Amygdala (tissue), 56 donors: ENCODE results near the gene GPR89A.
"Not testable (repeated sequence)": the region's sequence is repeated elsewhere in the genome, so short reads cannot be mapped to it uniquely, and the experiment has no call there.

Source experiments
- DNase-seq, 56 donors: peaks; one replicate each; lab custom pipeline; 2025; lab: John Stamatoyannopoulos, UW

GPR89A gene

DNA sequence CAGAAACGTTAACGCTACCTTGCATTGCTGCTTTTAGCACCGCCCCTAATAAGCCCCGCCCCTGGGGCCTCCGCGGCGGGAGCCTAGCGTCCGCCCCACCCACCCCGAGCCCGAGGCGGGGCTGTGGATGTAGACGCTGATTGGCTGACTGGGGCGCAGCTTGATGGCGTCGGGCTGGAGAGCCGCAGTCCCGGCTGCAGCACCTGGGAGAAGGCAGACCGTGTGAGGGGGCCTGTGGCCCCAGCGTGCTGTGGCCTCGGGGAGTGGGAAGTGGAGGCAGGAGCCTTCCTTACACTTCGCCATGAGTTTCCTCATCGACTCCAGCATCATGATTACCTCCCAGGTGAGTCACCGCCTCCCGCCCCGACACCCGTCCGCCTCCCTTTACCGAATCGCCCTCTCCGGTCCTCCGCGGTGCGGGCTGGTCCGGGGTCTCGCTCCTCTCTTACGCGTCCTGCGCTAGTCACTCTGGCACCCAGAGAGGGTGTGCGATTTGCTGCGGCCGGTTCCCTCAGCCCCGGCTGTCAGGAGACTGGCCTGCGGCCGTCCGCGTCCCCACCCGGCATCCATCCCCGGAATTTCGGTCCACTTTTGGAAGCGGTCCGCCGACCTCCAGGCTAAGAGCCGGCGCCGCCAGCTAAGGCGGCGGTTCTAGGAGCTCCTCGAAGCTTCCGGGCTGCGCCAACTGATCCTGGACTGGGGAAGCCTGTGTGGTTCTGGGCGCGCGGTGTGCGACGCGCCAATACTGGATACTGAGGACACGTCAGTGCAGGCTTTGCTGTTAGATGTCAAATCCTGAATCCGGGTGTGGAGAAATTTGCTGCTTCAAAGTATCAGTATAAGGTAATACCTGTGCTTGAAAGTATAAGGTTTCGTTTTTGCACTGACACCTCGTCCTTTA lies at the start of gene GPR89A:
GPR89A (plus strand) TSS at position 156 of the 901 bp plus-strand sequence; CDS start at position 302, 146 bp downstream.
- peak; percentile 35 to 94 (median 86) for DNase-seq

DNA sequence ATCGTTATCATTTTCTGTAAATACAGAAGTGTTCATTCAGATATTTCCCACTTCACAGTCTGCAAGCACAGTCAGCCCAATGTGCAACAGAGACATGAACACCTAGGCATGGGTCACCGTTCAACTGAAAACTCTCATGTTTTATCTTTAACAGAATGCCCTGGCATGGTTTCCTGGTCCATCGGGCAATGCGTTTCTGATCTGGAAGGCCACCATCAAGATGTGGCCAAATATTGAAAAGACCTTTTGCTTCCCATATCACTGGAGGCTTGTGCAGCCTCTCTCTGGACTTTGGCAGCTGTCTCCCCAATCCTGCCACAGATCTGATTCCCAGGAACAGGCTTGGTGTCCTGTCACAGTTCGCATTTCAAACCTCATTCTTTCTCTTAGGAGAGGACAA lies 21.0 kb upstream of the GPR89A start:
- DNase-seq, result not testable (repeated sequence)

DNA sequence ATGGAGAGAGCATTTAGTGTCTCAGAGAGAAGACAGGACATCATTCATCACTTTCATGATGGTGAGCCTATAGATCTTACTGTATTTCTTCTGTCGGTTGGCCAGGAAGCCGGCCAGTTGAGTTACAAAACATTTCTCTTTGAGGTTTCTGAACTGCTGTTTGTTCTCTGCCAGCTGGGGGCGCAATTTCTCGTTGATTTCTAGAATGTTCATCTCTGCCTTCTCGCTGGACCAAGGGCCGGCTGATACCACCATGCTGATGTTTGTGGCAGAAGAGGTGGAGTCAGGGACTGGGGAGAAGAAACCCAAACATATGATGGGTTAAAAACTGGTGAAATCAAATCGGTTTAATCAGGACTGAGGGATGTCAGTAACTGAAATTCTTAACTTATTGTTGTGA lies 17.0 kb upstream of the GPR89A start:
- DNase-seq, result peak in 4 of 56 donors; percentile 2 to 11 (median 6)

DNA sequence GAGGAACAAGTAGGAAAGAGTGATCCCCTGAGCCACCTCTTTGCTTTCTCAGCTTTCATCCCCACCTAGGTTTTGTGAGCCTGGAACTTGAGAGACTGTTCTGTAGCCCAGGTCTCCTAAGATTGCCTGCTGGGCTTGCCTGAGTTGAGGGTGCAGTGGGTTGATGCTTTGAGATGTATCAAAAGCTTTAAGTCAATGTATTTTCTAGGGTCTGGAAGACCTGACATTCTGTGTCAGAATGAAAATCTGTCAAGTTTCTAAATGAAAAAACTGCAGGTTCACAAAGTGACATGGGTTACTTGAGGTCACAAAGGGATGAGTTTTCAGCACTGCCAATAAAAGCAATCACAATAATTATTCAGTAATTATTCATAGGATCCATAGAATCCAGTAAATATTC lies 15.4 kb upstream of the GPR89A start:
- DNase-seq, result not testable (repeated sequence)

DNA sequence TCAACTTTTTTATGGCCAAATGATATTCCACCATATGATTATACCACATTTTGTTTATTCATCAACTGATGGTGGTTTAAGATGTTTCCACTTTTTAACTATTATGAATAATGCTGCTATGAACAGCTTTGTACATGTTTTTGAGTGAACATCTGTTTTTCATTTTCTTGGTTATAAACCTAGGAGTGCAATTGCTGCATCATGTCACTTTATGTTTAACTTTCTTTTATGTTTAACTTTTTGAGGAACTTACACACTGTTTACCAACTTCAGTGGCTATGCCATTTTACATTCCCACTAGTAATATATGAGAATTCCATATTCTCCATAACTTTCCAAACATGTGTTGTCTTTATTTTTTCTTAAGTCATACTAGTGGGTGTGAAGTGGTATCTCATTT lies 12.4 kb upstream of the GPR89A start:
- not testable (repeated sequence) for DNase-seq

DNA sequence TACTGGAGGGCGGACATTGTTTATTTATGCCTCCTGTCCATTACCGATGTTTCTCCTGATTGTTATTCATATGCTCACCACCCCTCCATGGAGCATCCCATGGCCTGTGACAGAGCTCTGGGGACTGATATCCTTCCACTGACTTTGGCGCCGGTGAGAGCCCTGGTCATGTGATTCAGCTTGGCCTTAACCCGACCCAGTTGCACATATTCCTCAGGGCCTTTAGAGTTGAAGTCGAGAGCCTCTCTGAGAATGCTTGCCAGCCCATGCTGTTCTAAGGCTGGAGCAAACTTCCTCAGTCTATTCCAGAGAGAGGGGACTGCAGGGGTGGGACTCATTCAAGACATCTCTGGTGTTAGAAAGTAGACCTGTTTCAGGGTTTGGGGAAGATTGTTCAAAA lies 11.6 kb upstream of the GPR89A start:
- not testable (repeated sequence) for DNase-seq

DNA sequence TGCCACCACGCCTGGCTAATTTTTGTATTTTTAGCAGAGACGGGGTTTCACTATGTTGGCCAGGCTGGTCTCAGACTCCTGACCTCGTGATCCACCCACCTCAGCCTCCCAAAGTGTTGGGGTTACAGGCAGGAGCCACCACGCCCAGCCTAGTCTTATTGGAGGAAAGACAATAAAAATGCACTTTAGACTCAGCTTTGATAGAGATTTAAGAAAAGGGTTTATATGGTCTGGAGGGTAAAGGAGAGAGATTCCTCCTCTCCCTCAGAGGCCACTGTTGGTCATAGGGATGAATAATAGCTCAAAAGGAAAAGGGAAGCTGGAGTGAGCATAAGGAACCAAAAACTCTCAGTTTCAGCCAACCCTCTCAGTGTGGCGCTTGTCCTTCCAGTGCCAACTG lies 8.4 kb upstream of the GPR89A start:
- peak in 1 of 56 donors; percentile 1 for DNase-seq

DNA sequence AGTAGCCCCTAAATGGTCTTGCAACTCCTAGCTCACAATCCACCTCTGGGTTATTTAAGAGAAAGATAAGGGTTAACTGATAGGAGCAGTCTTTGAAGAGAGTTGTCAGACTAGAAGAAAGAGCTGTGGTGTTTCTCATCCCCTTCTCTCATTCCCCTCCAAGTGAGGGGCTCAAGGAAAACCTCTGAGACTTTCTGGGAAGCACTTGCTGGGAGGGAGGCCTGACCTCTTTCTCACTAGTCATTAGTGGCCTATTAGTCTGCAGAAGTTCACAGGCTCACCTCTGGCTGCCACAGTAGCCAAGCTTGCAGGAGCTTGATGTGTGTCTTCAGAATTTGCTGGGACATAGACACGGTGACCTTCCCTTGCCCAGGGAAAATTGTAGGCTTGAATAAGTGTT lies 6.2 kb upstream of the GPR89A start:
- no peak for DNase-seq

DNA sequence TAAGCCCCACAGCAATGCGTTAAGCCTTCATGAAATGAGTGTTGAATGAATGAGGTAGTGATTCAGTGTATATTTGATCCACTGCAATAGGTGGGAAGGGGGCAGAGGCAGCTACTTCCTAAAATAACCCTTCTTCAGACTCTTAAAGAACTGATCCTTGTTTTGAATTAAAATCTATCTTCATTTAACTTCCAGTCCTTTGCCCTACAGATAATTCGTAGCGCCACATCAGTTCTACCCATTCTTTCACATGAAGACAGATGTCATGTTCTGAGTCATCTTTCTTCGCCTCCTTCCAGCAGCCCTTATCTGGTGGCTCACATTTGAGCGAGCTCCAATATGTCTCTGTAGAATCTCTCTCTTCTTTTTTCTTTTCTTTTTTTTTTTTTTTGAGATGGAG lies 948 bp upstream of the GPR89A start:
- DNase-seq, result not testable (repeated sequence)

DNA sequence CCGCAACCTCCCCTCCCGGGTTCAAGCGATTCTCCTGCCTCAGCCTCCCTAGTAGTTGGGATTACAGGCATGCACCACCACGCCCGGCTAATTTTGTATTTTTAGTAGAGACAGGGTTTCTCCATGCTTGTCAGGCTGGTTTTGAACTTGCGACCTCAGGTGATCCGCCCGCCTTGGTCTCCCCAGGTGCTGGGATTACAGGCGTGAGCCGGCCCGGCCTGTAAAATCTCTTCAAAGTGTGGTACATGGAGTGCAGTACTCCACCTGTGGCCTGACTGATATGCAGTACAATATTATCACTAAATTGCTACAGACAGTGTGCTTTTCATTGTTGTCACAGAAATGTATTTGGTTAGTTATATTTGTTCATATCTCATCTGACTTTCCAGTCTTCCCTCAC lies 499 bp upstream of the GPR89A start:
- DNase-seq, result not testable (repeated sequence)

DNA sequence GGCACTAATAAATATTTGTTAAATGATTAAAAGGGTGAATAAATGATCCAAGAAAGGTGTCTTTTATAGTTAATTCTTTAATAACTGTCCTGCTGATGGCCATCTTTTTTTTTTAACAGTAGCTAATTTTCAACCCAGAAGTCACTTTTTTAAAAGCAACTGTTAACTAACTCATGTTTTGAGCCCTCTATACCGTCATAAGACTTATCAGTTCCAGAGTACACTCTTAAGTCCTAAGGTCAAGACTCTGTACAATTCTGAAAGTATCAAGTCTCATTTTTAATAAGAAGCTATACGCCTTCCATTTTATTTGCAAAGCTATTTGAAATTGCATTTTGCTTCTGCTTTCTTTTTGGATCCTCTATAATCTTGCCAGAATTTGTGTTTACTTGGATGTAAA lies 3.0 kb downstream of the GPR89A start:
- DNase-seq, result not testable (repeated sequence)

DNA sequence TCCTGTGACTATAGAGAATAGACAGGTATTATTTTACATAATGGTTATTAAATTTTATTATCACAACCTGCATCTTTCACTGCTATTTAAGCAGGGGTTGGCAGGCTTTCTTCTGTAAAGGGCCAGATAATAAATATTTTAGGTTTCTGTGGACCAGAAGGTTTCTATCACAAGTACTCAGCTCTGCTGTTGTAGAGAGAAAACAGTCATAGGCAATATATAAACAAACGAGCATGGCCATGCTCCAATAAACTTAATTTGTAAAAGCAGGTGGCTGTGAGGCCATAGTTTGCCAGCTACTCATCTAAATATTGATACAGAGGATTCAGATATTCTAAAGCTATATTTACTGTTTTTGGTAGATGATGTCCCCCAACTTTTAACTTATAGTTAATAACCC lies 12.3 kb downstream of the GPR89A start:
- not testable (repeated sequence) for DNase-seq

DNA sequence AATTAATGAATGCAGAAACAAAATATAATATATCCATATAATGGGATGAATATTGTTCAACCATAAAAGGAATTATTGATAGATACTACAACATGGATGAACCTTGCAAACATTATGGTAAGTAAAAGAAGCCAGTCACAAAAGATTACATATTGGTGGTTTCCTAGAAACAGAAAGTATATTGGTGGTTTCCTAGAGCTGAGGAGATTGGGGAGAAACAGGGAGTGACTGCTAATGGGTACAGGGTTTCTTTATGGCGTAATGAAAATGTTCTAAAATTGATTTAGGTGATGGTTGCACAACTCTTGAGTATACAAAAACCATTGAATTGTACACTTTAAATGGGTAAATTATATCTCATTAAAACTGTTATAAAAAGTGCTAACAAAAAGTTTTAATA lies 14.4 kb downstream of the GPR89A start:
- not testable (repeated sequence) for DNase-seq

DNA sequence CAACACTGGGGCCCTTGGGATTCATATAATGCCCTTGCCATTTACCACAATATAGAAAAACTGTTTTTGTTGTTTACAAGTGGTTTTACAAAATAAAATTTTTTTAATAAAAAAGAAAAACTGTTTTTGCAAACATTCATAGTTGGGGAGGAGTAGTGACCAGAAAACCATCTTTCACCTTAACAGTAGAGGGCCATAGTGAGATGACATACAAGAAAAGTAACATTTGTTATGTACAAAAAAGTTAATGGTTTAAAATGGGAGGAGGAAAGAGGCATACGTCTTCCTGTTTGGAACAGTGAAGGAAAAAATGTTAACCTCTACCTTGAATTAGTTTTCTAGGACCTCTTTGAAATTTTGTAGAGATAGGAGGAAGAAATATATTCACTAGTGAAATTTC lies 28.4 kb downstream of the GPR89A start:
- not testable (repeated sequence) for DNase-seq

DNA sequence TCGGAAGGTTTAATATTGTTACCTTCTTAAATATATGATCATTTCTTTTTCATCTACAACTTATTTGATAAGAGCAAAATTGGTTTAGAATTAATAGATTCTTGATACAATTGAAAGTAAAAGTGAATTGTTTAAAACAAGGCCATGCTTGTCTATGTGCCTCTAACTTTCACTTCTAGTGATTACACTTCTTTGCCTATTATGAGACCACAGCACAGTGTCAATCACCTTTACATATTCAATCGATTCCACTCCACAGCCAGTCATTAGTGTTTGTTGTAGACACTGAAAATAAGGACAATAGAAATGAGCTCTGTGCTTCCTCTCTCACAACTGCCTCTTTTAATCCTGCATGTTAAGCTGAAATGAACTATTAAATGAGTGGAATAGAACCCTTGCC lies 34.1 kb downstream of the GPR89A start:
- DNase-seq, result not testable (repeated sequence)

DNA sequence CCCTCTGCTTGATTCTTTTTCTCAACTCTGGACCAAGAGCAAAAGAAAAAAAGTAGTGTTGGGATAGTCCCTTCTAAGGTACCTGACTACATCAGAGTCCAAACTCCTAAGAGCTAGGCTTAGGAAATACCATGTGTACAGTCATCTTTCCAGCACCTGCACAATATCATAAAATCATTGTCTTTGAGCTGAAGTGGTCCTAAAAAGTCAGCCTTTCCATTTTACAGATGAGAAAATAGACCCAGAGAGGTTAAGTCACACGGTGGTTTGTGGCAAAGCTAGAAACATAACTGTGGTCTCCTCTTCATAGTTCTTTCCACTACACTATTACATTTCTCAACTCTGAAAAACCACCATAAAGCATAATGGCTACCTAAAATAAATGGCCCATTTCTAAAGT lies 36.2 kb downstream of the GPR89A start:
- DNase-seq, result not testable (repeated sequence)

DNA sequence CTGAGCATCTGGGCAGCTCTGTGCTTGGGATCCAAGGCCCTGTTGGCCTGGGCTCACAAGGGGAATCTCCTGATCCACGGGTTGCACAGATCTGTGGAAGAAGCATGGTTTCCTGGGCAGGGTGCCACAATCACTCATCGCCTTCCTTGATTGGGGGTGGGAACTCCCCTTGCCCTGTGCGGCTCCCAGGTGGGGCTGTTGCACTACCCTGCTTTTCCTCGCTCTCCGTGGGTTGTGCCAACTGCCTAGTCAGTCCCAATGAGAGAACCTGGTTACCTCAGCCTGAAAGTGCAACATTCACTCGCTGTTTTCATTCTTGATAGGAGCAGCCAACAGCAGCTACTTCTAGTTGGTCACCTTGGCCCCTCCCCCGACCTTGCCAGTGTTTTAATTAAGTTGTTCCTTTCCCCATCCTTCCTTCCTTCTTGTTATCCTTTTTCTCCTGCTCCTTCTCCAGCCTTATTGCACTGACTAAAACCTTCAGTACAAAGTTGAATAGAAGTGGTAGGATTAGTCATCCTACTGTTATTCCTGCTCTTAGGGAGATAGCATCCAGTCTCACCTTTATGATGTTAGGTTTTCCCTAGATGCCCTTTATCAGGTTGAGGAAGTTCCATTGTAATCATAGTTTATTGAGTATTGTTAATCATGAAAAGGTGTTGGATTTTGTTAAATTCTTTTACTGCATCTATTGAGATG lies 48.6 kb downstream of the GPR89A start:
- DNase-seq, result not testable (repeated sequence)

DNA sequence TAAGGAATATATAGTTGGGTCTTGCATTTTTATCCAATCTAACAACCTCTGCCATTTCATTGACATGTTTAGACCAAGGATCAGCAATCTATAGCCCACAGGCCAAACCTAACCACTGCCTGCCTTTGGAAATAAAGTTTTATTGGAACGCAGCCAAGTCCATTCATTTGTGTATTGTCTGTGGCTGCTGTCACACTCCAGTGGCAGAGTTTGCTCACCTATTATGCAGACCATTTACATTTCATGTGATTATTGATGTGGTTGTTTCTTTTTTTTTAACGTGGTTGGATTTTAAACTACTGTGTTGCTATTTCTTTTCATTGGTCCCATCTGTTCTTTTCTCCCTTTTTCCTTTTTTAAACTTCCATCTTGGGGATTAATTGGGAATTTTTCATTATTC lies 54.7 kb downstream of the GPR89A start:
- DNase-seq, result not testable (repeated sequence)

DNA sequence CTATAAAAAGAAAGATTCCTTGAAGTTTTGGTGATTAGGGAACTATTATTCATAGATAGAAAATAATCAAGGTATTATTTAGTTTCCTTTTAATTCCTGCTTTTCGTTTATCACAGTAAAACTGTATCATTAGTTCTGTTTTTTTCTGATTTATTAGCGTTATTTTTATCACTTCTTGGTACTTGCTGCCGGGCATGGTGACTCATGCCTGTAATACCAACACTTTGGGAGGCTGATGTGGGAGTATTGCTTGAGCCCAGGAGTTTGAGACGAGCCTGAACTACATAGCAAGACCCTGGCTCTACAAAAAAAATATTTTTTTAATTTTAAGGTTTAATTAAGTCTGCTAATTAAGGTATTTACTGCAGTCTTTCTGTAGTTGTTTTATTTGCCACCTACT lies 57.2 kb downstream of the GPR89A start:
- DNase-seq, result not testable (repeated sequence)

DNA sequence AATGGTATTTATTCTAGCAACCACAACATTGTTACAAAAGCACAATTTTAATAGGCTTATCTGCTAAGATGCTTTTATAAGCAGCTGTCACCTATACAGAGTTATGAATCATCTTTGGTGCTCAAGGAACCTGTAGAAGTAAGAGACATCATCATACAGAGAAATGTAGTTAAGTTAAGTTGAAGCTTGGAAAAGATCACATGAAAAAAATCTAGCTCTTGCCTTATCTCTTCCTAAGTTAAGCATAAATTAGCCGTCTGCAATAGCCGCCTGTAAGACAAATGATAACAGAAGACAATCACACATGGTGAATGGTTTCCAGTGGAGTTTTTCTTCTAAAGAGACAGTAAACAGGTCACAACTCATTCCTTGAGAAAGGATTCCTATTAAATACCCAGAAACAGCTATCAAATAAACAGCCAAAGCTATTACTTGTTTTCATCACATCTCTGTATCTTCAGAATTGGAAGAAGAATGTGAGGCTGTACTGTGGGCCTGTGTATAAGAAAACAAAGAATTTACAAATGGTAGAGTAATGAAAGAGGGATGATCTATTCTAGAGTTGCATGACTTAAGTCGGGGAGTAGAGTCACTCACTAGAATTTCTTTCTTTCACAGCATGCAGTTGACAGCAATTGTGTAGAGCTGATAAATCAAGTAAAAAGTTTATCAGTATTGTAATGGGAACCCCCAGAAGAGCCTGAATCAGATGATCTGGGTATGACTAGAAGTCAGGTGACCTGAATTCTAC lies 63.4 kb downstream of the GPR89A start:
- not testable (repeated sequence) for DNase-seq

DNA sequence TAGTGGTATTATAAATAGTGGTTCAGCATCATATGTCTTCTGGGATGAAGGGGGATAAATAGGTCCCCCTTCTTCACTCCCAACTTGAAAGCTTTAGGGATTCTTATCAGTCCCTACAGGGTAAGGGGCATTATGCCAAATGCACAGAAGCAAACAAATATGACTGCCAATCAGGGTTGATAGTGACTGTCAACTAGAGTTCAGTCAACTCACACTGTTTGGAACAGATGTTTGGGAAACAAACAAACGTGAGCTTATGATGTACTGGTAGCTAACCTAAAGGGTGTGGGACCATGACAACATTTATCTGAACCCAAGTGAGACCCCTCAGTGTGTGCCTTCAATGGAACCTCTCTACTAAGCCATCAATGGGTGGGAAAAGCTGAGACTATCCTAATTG lies 65.4 kb downstream of the GPR89A start:
- not testable (repeated sequence) for DNase-seq
